ENCODE data around the gene NIPAL1. TPM values are rescaled to one million over a fixed set of nuclear protein-coding genes. Genes with fewer than 3 reads are reported as not detected.
"Not testable (repeated sequence)": the region's sequence is repeated elsewhere in the genome, so short reads cannot be mapped to it uniquely, and the experiment has no call there.

NIPAL1 gene
- total RNA-seq, 2 donors from 2014 or later = 1.0 to 1.6 TPM

- not testable (repeated sequence) for H3K4me1 ChIP-seq; ATAC-seq; H3K4me3 ChIP-seq; H3K9me3 ChIP-seq; H3K36me3 ChIP-seq (replicated peaks in 1 of 2; ENCODE audit: insufficient read depth in 1 of 2, low read depth in 2 of 2); H3K27ac ChIP-seq; H3K27me3 ChIP-seq
- 51 to 63% methylated on average over 2 of the region's 2 CpGs for WGBS, 2 donors
- peak; percentile 24 to 78 (median 49) for DNase-seq
- intact Hi-C loops (cut with DNase I) = loop anchor here (10.0 kb wide), 1 partner anchor 91 kb away; no protein-coding TSS in a partner anchor
- peak; percentile 8 to 62 (median 33) for TF ChIP-seq CTCF (IDR thresholded peaks at IDR 0.05)
These were observed 13.0 kb upstream of the NIPAL1 start for GRCh38 chr4:48003568-48003967.

GRCh38 chr4:48005781-48006180 lies 10.8 kb upstream of the NIPAL1 start:
- WGBS, 2 donors = 96 to 98% methylated on average over 2 of the region's 2 CpGs
- intact Hi-C loops (cut with DNase I) = loop anchor here (10.0 kb wide), 1 partner anchor 89 kb away; no protein-coding TSS in a partner anchor

GRCh38 chr4:48008021-48008596 lies 8.5 kb upstream of the NIPAL1 start:
- ATAC-seq = no peak
- no peak for TF ChIP-seq CTCF (IDR thresholded peaks at IDR 0.05)
- TF ChIP-seq POLR2A (IDR thresholded peaks at IDR 0.05) = no peak

More at GRCh38 chr4:48005781-48006180, 10.8 kb upstream of the NIPAL1 start:
- no peak for TF ChIP-seq POLR2A (IDR thresholded peaks at IDR 0.05)
- TF ChIP-seq CTCF (IDR thresholded peaks at IDR 0.05) = no peak
- Histone ChIP-seq H3K9me3 (no peaks in the 10 kb centered on the region), H3K27ac (no peak overlapping the region), H3K4me3 (no peak overlapping the region), H3K36me3 (replicated peaks in 1 of 2; ENCODE audit: insufficient read depth in 1 of 2, low read depth in 2 of 2) (no peaks in the 10 kb centered on the region), H3K27me3 (no peaks in the 10 kb centered on the region), H3K4me1 (no peaks in the 10 kb centered on the region)
- DNase-seq (no peak), ATAC-seq (no peak)

GRCh38 chr4:48010906-48011305 lies 5.7 kb upstream of the NIPAL1 start:
- intact Hi-C loops (cut with DNase I); H3K4me3 ChIP-seq; ATAC-seq; H3K9me3 ChIP-seq; H3K27ac ChIP-seq; H3K36me3 ChIP-seq (replicated peaks in 1 of 2; ENCODE audit: insufficient read depth in 1 of 2, low read depth in 2 of 2); H3K27me3 ChIP-seq; H3K4me1 ChIP-seq; DNase-seq: not testable (repeated sequence)
- WGBS, 2 donors = 75 to 86% methylated on average over 6 of the region's 6 CpGs

More at GRCh38 chr4:48008021-48008596, 8.5 kb upstream of the NIPAL1 start:
- H3K27me3 ChIP-seq = no peaks in the 10 kb centered on the region
- no peaks in the 10 kb centered on the region for H3K4me1 ChIP-seq
- H3K36me3 ChIP-seq (replicated peaks in 1 of 2; ENCODE audit: insufficient read depth in 1 of 2, low read depth in 2 of 2) = no peaks in the 10 kb centered on the region
- H3K9me3 ChIP-seq = no peaks in the 10 kb centered on the region
- no peak overlapping the region for H3K27ac ChIP-seq
- intact Hi-C loops (cut with DNase I) = loop anchor here (10.0 kb wide), 1 partner anchor 87 kb away; no protein-coding TSS in a partner anchor
- H3K4me3 ChIP-seq = no peak overlapping the region
- no peak for DNase-seq

- intact Hi-C loops (cut with DNase I) = no loop called here
- Histone ChIP-seq H3K9me3 (no peaks in the 10 kb centered on the region), H3K27ac (no peak overlapping the region), H3K4me1 (peaks cover 7% of the 10 kb centered on the region), H3K36me3 (replicated peaks in 1 of 2; ENCODE audit: insufficient read depth in 1 of 2, low read depth in 2 of 2) (no peaks in the 10 kb centered on the region), H3K27me3 (no peaks in the 10 kb centered on the region), H3K4me3 (no peak overlapping the region)
- ATAC-seq (no peak), DNase-seq (no peak)
- TF ChIP-seq POLR2A (IDR thresholded peaks at IDR 0.05) = no peak
- 91 to 95% methylated on average over 4 of the region's 4 CpGs for WGBS, 2 donors
These were observed 4.8 kb upstream of the NIPAL1 start for GRCh38 chr4:48011722-48012121.

- Histone ChIP-seq H3K27me3 (no peaks in the 10 kb centered on the region), H3K4me3 (no peak overlapping the region), H3K36me3 (replicated peaks in 1 of 2; ENCODE audit: insufficient read depth in 1 of 2, low read depth in 2 of 2) (no peaks in the 10 kb centered on the region), H3K27ac (no peak overlapping the region), H3K4me1 (peaks cover 11% of the 10 kb centered on the region), H3K9me3 (no peaks in the 10 kb centered on the region)
- TF ChIP-seq POLR2A (IDR thresholded peaks at IDR 0.05) = no peak
- no peak for TF ChIP-seq CTCF (IDR thresholded peaks at IDR 0.05)
- 44 to 54% methylated on average over 3 of the region's 3 CpGs for WGBS, 2 donors
- DNase-seq (peak in 1 of 4 donors; percentile 29), ATAC-seq (no peak)
- intact Hi-C loops (cut with DNase I) = no loop called here
These were observed 3.7 kb upstream of the NIPAL1 start for GRCh38 chr4:48012824-48013223.

Measured in body of pancreas (tissue), 4 donors.